Endodermal cell (in vitro differentiated cells): ENCODE measurements around the gene LAMB4. TPM values are rescaled to one million over a fixed set of nuclear protein-coding genes. Genes with fewer than 3 reads are reported as not detected.

ENCODE experiments used
- DNase-seq: peaks from one replicate; pipeline ENCODE4 v3.0.0-alpha.2; 2017
- H3K27ac ChIP-seq: 2 replicates; pipeline ENCODE4 v1.5.1; 2013; ENCODE audit warnings: mild to moderate bottlenecking, low read depth, low read length, moderate library complexity
- H3K27me3 ChIP-seq: 2 replicates; pipeline ENCODE4 v1.6.1; 2013; ENCODE audit warnings: mild to moderate bottlenecking, low read length, moderate library complexity; ENCODE audit not compliant: insufficient read depth, control insufficient read depth, poor library complexity, severe bottlenecking
- H3K36me3 ChIP-seq: 2 replicates; pipeline ENCODE4 v1.7.0; 2013; ENCODE audit warnings: mild to moderate bottlenecking, low read length, moderate library complexity; ENCODE audit not compliant: control insufficient read depth, insufficient read depth
- H3K4me1 ChIP-seq: one replicate; pipeline ENCODE4 v1.7.0; 2013; ENCODE audit warnings: low read length; ENCODE audit not compliant: control insufficient read depth, insufficient read depth
- H3K4me3 ChIP-seq: 2 replicates; pipeline ENCODE4 v1.5.1; 2013; ENCODE audit warnings: mild to moderate bottlenecking, low read length, moderate library complexity
- H3K9ac ChIP-seq: 2 replicates; pipeline ENCODE4 v1.6.1; 2013; ENCODE audit warnings: mild to moderate bottlenecking, low read length, moderate library complexity; ENCODE audit not compliant: poor library complexity, severe bottlenecking; ENCODE audit errors: extremely low read depth
- H3K9me3 ChIP-seq: 2 replicates; pipeline ENCODE4 v1.6.1; 2013; ENCODE audit warnings: mild to moderate bottlenecking, low read length, moderate library complexity; ENCODE audit not compliant: control insufficient read depth
- H3K27ac Mint-ChIP-seq: 2 replicates; pipeline ENCODE4 v1.8.0; 2020; ENCODE audit warnings: mixed read lengths
- H3K27me3 Mint-ChIP-seq: 2 replicates; pipeline ENCODE4 v1.8.0; 2021; ENCODE audit warnings: mild to moderate bottlenecking, mixed read lengths; ENCODE audit not compliant: insufficient read depth
- H3K36me3 Mint-ChIP-seq: 2 replicates; pipeline ENCODE4 v1.8.0; 2020; ENCODE audit warnings: low read depth, mixed read lengths
- H3K4me1 Mint-ChIP-seq: 2 replicates; pipeline ENCODE4 v1.8.0; 2020; ENCODE audit warnings: mixed read lengths
- H3K4me3 Mint-ChIP-seq: 2 replicates; pipeline ENCODE4 v1.8.0; 2020; ENCODE audit warnings: mild to moderate bottlenecking, moderate library complexity, mixed read lengths
- H3K9me3 Mint-ChIP-seq: 2 replicates; pipeline ENCODE4 v1.8.0; 2020; ENCODE audit warnings: mild to moderate bottlenecking, mixed read lengths
- WGBS, 2 experiments: methylation state at CpG; one replicate each; pipeline versions ENCODE4 v1.1.5 to v1.1.7; 2013; ENCODE audit warnings: missing lambda C conversion rate in 2 of 2, mixed read lengths in 1 of 2; ENCODE audit not compliant: insufficient coverage in 1 of 2, insufficient read length in 1 of 2; 5-methylcytosine and 5-hydroxymethylcytosine counted together
- total RNA-seq, 2 donors: library from RNA; stranded (reverse); fragmentation: NEBNext Ultra II Directional in 1 of 2; extraction: Animal tissue kit (Norgen Biotek cat#: 25700) in 1 of 2; gene quantifications; 2 replicates in 1 of 2; 3 replicates in 1 of 2; pipeline ENCODE4 v1.2.1, GENCODE V29; 2021
- TF ChIP-seq, protein P1 (sequence below): fragments of 200-600 bp; sonication (generic); conservative IDR thresholded peaks from 2 replicates; pipeline ENCODE4 v1.5.0; 2021; ENCODE audit warnings: antibody characterized with exemption, mild to moderate bottlenecking

Gene LAMB4
- total RNA-seq, 2 donors from 2014 or later, result not detected

DNA sequence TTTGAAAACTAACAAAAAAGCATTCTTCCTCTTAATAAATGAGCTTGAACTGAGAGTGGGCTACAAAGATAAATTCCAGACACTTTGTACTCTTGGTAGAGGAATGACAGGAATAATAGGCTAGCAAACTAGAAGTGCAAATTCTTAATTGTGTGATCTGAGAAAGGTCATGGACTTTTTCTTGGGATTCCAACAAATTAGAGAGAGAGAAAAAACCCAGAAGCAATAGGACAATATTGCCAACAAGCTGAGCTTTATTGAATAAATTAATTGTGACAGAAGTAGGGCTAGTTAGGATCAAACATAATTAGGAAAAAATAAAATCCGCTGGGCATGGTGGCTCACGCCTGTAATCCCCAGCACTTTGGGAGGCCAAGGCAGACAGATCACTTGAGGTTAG lies 85.8 kb downstream of the LAMB4 start:
- no peaks in the 10 kb centered on the region for H3K27me3 Mint-ChIP-seq
- TF ChIP-seq, protein P1, sequence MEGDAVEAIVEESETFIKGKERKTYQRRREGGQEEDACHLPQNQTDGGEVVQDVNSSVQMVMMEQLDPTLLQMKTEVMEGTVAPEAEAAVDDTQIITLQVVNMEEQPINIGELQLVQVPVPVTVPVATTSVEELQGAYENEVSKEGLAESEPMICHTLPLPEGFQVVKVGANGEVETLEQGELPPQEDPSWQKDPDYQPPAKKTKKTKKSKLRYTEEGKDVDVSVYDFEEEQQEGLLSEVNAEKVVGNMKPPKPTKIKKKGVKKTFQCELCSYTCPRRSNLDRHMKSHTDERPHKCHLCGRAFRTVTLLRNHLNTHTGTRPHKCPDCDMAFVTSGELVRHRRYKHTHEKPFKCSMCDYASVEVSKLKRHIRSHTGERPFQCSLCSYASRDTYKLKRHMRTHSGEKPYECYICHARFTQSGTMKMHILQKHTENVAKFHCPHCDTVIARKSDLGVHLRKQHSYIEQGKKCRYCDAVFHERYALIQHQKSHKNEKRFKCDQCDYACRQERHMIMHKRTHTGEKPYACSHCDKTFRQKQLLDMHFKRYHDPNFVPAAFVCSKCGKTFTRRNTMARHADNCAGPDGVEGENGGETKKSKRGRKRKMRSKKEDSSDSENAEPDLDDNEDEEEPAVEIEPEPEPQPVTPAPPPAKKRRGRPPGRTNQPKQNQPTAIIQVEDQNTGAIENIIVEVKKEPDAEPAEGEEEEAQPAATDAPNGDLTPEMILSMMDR, result no peak
- H3K36me3 Mint-ChIP-seq, result no peaks in the 10 kb centered on the region
- Histone ChIP-seq H3K4me1 (no peaks in the 10 kb centered on the region), H3K27ac (no peak overlapping the region), H3K9me3 (no peaks in the 10 kb centered on the region), H3K27me3 (no peaks in the 10 kb centered on the region), H3K36me3 (no peaks in the 10 kb centered on the region), H3K9ac (no peak overlapping the region), H3K4me3 (no peak overlapping the region)
- H3K9me3 Mint-ChIP-seq, result no peaks in the 10 kb centered on the region
- no peak overlapping the region for H3K27ac Mint-ChIP-seq
- no peak for DNase-seq
- WGBS, 2 experiments, result 92 to 96% methylated on average over 2 of the region's 2 CpGs
- H3K4me3 Mint-ChIP-seq, result no peak overlapping the region
- H3K4me1 Mint-ChIP-seq, result no peaks in the 10 kb centered on the region

- no peaks in the 10 kb centered on the region for H3K36me3 Mint-ChIP-seq
- TF ChIP-seq, protein P1, result no peak
- peaks cover 20% of the 10 kb centered on the region for H3K4me1 Mint-ChIP-seq
- H3K27me3 ChIP-seq, result no peaks in the 10 kb centered on the region
- H3K4me3 Mint-ChIP-seq, result no peak overlapping the region
- no peaks in the 10 kb centered on the region for H3K36me3 ChIP-seq
- H3K9me3 Mint-ChIP-seq, result no peaks in the 10 kb centered on the region
- no peak overlapping the region for H3K27ac ChIP-seq
- no peak overlapping the region for H3K27ac Mint-ChIP-seq
- H3K27me3 Mint-ChIP-seq, result no peaks in the 10 kb centered on the region
- peaks cover 5% of the 10 kb centered on the region for H3K4me1 ChIP-seq
- DNase-seq, result no peak
- H3K9me3 ChIP-seq, result no peaks in the 10 kb centered on the region
- H3K4me3 ChIP-seq, result no peak overlapping the region
- no peak overlapping the region for H3K9ac ChIP-seq
These were observed 91.2 kb downstream of the LAMB4 start for GRCh38 chr7:108038986-108039385.

DNA sequence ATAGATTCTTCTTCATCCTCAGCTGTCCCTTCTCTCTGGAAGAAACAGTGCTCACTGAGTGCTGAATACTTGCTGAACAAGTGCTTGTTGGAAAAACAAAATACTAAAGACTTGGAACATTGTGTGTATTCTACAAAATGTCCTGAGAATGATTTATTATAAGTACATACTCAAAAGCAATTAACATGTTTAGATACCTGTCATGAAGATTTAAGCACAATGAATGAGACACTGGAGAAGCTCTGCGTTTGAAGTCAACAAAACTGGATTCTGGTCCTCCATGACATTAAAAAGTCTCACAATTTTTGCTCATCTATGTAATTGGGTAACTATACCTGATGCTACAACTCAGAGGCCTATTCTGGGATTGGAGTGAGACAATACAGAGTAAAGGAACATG lies 92.4 kb downstream of the LAMB4 start:
- H3K36me3 Mint-ChIP-seq, result no peaks in the 10 kb centered on the region
- no peaks in the 10 kb centered on the region for H3K27me3 ChIP-seq
- DNase-seq, result no peak
- TF ChIP-seq, protein P1, result no peak
- H3K9me3 Mint-ChIP-seq, result no peaks in the 10 kb centered on the region
- H3K4me1 Mint-ChIP-seq, result peaks cover 28% of the 10 kb centered on the region
- 92 to 96% methylated on average over 1 of the region's 1 CpG for WGBS, 2 experiments
- H3K27ac ChIP-seq, result no peak overlapping the region
- no peaks in the 10 kb centered on the region for H3K9me3 ChIP-seq
- H3K4me1 ChIP-seq, result peaks cover 7% of the 10 kb centered on the region
- no peak overlapping the region for H3K4me3 Mint-ChIP-seq
- no peaks in the 10 kb centered on the region for H3K27me3 Mint-ChIP-seq
- no peak overlapping the region for H3K27ac Mint-ChIP-seq
- no peaks in the 10 kb centered on the region for H3K36me3 ChIP-seq
- no peak overlapping the region for H3K9ac ChIP-seq
- no peak overlapping the region for H3K4me3 ChIP-seq
